Measurements from ENCODE around the gene CFAP65.

The CFAP65 gene

DNA sequence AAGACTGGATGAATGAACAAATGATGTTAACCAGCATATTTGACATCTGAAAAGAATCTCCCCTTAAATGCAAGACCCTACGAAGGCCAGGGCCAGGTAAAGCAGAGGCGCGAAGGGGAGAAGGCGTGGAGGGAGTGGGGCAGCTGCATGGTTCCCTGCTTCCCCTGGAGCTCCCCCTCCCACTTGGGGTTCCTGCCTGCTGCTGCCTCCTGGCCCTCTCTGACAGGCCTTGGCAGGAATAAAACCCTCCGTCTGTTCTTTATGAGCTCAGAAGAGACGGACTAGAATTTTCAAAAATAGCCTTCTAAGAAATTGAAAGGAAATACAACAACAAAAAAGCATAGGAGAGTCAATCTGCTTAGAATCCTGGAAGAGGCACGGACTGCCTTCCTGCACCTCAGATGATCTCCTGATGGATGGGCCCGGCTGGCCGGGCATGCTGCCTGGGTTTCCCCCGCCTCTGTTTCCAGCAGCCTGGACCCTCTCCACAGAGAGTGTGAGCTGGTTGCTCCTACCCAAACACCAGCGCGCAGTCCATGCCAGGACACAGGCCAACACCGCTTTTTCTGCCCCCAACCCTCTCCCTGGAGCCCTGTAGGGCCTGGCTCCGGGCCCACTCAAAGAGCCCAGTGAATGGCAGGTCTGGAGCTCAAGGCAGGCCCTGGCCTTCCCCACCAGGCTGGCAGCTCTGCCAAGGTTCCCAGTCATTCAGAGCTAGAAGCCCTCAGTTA is 23.9 kb downstream of the CFAP65 start:
- no peaks in the 10 kb centered on the region for H3K9me3 ChIP-seq (ENCODE audit: control extremely low read depth in 1 of 5, control insufficient read depth in 4 of 5, insufficient read depth in 2 of 5, low read depth in 1 of 5, low read length in 4 of 5)
- peaks cover 0 to 19% (median 15%) of the 10 kb centered on the region in 5 experiments for H3K27me3 ChIP-seq (replicated peaks in 2 of 5; ENCODE audit: control insufficient read depth in 4 of 5, insufficient read depth in 5 of 5, low read length in 4 of 5)
- H3K4me3 ChIP-seq (ENCODE audit: control insufficient read depth in 1 of 7, extremely low read depth in 1 of 7, insufficient read depth in 4 of 7, low read depth in 2 of 7, low read length in 6 of 7), result no peak overlapping the region
- H3K36me3 ChIP-seq (ENCODE audit: control insufficient read depth in 4 of 4, insufficient read depth in 4 of 4, low read length in 3 of 4), result no peaks in the 10 kb centered on the region
- DNase-seq, result no peak
- WGBS (ENCODE audit: insufficient coverage), result 89% methylated on average over 9 of the region's 14 CpGs
- no peak overlapping the region for H3K27ac ChIP-seq (ENCODE audit: insufficient read depth in 1 of 2, low read depth in 1 of 2, low read length in 2 of 2, poor library complexity in 1 of 2, severe bottlenecking in 2 of 2)
- no peaks in the 10 kb centered on the region for H3K4me1 ChIP-seq (ENCODE audit: control extremely low read depth in 1 of 4, control insufficient read depth in 4 of 4, insufficient read depth in 4 of 4, low read length in 3 of 4)
- ChIA-PET POLR2A (no interaction called here), CTCF (interaction anchor here (0.7 to 2.7 kb wide), 9 partner anchors 9 to 282 kb away, joined by 3 to 12 read pairs (median 7); no protein-coding TSS in a partner anchor)

DNA sequence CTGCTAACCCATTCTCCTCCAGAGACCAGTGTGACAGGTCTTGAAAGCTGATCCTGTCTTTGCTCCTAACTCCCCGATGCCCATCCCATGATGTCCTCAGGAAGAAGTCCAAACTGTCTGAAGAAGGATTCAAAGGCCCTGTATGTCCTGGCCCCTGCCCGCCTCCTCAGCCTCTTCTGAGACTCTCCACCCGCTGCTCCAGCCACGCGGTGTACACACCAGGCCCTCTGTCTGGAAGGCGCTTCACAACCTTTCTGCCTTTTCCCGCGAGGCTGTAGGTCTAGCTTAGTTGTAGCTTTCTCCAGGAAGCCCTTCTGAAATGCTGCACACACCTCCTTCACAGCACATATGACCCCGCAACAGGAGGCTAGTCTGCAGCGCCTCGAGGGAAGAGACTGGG is 24.6 kb downstream of the CFAP65 start:
- WGBS (ENCODE audit: insufficient coverage), result 83% methylated on average over 9 of the region's 11 CpGs
- POLR2A ChIA-PET, result no interaction called here

DNA sequence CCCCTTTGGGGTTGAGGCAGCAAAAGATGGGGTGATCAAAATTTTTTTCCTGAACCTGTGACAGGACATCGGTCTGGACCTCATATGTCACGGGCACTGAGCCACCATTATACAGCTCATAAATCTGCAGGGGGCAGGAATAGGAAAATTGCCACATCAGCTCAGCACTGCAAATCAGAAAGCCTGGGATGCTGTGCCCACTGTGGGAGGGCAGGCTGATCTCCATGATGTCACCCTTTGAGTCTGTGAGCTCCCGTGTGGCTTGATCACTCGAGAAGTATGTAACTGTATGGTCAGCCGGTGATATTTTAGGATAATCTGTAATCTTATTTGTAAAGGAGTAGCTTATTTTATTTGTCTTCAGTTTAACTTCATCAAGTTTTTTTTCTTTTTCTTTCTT is 30.4 kb downstream of the CFAP65 start:
- no peaks in the 10 kb centered on the region for H3K36me3 ChIP-seq (ENCODE audit: control insufficient read depth in 4 of 4, insufficient read depth in 4 of 4, low read length in 3 of 4)
- ChIA-PET CTCF (interaction anchor here (0.8 to 7.7 kb wide), 6 partner anchors 9 to 143 kb away, joined by 3 to 57 read pairs (median 6); no protein-coding TSS in a partner anchor), POLR2A (no interaction called here)
- WGBS (ENCODE audit: insufficient coverage), result 86% methylated on average over 2 of the region's 5 CpGs
- no peak for DNase-seq
- H3K4me3 ChIP-seq (ENCODE audit: control insufficient read depth in 1 of 7, extremely low read depth in 1 of 7, insufficient read depth in 4 of 7, low read depth in 2 of 7, low read length in 6 of 7), result no peak overlapping the region
- H3K9me3 ChIP-seq (ENCODE audit: control extremely low read depth in 1 of 5, control insufficient read depth in 4 of 5, insufficient read depth in 2 of 5, low read depth in 1 of 5, low read length in 4 of 5), result peaks cover 0 to 4% (median 0%) of the 10 kb centered on the region in 5 experiments
- no peaks in the 10 kb centered on the region for H3K4me1 ChIP-seq (ENCODE audit: control extremely low read depth in 1 of 4, control insufficient read depth in 4 of 4, insufficient read depth in 4 of 4, low read length in 3 of 4)
- peaks cover 7 to 37% (median 10%) of the 10 kb centered on the region in 5 experiments for H3K27me3 ChIP-seq (replicated peaks in 2 of 5; ENCODE audit: control insufficient read depth in 4 of 5, insufficient read depth in 5 of 5, low read length in 4 of 5)
- no peak overlapping the region for H3K27ac ChIP-seq (ENCODE audit: insufficient read depth in 1 of 2, low read depth in 1 of 2, low read length in 2 of 2, poor library complexity in 1 of 2, severe bottlenecking in 2 of 2)

More for the DNA sequence above, 24.6 kb downstream of the CFAP65 start:
- Histone ChIP-seq H3K4me3 (ENCODE audit: control insufficient read depth in 1 of 7, extremely low read depth in 1 of 7, insufficient read depth in 4 of 7, low read depth in 2 of 7, low read length in 6 of 7) (no peak overlapping the region), H3K27me3 (replicated peaks in 2 of 5; ENCODE audit: control insufficient read depth in 4 of 5, insufficient read depth in 5 of 5, low read length in 4 of 5) (peaks cover 0 to 20% (median 13%) of the 10 kb centered on the region in 5 experiments), H3K9me3 (ENCODE audit: control extremely low read depth in 1 of 5, control insufficient read depth in 4 of 5, insufficient read depth in 2 of 5, low read depth in 1 of 5, low read length in 4 of 5) (peaks cover 0 to 1% (median 0%) of the 10 kb centered on the region in 5 experiments), H3K36me3 (ENCODE audit: control insufficient read depth in 4 of 4, insufficient read depth in 4 of 4, low read length in 3 of 4) (no peaks in the 10 kb centered on the region), H3K4me1 (ENCODE audit: control extremely low read depth in 1 of 4, control insufficient read depth in 4 of 4, insufficient read depth in 4 of 4, low read length in 3 of 4) (no peaks in the 10 kb centered on the region), H3K27ac (ENCODE audit: insufficient read depth in 1 of 2, low read depth in 1 of 2, low read length in 2 of 2, poor library complexity in 1 of 2, severe bottlenecking in 2 of 2) (no peak overlapping the region)
- CTCF ChIA-PET, result interaction anchor here (0.7 to 2.3 kb wide), 8 partner anchors 10 to 283 kb away, joined by 3 to 12 read pairs (median 4); no protein-coding TSS in a partner anchor
- DNase-seq, result no peak

DNA sequence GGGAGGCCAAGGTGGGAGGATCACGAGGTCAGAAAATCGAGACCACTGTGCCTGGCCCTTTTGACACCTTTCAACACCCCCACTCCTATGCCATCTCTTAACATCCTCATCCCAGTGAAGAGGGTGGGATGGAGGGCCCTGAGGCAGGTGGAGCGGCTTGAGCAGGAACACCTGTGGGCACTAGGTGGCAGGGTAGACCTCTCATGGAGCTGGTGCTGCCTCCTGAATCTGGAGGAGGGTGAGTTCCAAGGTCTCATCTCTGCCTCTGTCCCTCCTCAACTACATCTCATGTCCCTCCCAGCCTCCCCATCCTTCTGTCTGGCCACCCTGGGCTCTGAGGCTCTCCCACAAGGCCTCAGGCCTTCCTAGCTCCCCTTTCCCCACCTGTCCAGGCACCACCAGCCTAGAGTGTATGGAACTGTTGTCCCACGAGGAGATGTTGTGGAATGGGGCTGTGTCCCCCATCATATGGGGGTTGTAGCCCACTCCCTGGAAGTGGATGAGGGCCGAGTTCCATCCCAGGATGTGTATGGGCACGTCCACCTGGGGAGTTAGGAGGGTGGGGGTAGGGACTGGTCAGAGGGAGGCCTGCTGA is 31.1 kb downstream of the CFAP65 start:
- POLR2A ChIA-PET, result no interaction called here
- H3K9me3 ChIP-seq (ENCODE audit: control extremely low read depth in 1 of 5, control insufficient read depth in 4 of 5, insufficient read depth in 2 of 5, low read depth in 1 of 5, low read length in 4 of 5), result peaks cover 0 to 4% (median 0%) of the 10 kb centered on the region in 5 experiments
- no peaks in the 10 kb centered on the region for H3K4me1 ChIP-seq (ENCODE audit: control extremely low read depth in 1 of 4, control insufficient read depth in 4 of 4, insufficient read depth in 4 of 4, low read length in 3 of 4)
- no peak overlapping the region for H3K4me3 ChIP-seq (ENCODE audit: control insufficient read depth in 1 of 7, extremely low read depth in 1 of 7, insufficient read depth in 4 of 7, low read depth in 2 of 7, low read length in 6 of 7)
- WGBS (ENCODE audit: insufficient coverage), result 70% methylated on average over 2 of the region's 6 CpGs
- peak in 1 of 3 donors; percentile 45 for DNase-seq
- CTCF ChIA-PET, result interaction anchor here (0.7 to 7.7 kb wide), 9 partner anchors 9 to 144 kb away, joined by 3 to 57 read pairs (median 5); no protein-coding TSS in a partner anchor
- no peak overlapping the region for H3K27ac ChIP-seq (ENCODE audit: insufficient read depth in 1 of 2, low read depth in 1 of 2, low read length in 2 of 2, poor library complexity in 1 of 2, severe bottlenecking in 2 of 2)
- no peaks in the 10 kb centered on the region for H3K36me3 ChIP-seq (ENCODE audit: control insufficient read depth in 4 of 4, insufficient read depth in 4 of 4, low read length in 3 of 4)
- peaks cover 7 to 43% (median 12%) of the 10 kb centered on the region in 5 experiments for H3K27me3 ChIP-seq (replicated peaks in 2 of 5; ENCODE audit: control insufficient read depth in 4 of 5, insufficient read depth in 5 of 5, low read length in 4 of 5)

DNA sequence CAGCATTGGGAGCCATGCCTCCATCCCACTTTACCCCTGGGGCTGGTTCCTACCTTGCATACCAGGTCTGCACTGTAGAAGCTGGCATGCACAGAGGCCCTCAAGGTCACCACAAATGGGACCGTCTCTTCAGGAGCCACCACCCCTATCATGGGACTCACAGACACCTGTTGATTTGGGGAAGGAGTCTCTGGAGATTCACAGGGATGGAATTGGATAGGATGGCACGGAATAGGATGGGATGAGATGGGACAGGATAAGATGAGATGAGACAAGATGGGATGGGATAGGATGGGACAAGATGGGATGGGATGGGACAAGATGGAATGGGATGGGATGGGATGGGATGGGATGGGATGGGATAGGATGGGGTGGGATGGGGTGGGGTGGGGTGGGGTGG is 32.0 kb downstream of the CFAP65 start:
- Histone ChIP-seq H3K27me3 (replicated peaks in 2 of 5; ENCODE audit: control insufficient read depth in 4 of 5, insufficient read depth in 5 of 5, low read length in 4 of 5) (peaks cover 4 to 52% (median 15%) of the 10 kb centered on the region in 5 experiments), H3K36me3 (ENCODE audit: control insufficient read depth in 4 of 4, insufficient read depth in 4 of 4, low read length in 3 of 4) (no peaks in the 10 kb centered on the region), H3K4me3 (ENCODE audit: control insufficient read depth in 1 of 7, extremely low read depth in 1 of 7, insufficient read depth in 4 of 7, low read depth in 2 of 7, low read length in 6 of 7) (no peak overlapping the region), H3K27ac (ENCODE audit: insufficient read depth in 1 of 2, low read depth in 1 of 2, low read length in 2 of 2, poor library complexity in 1 of 2, severe bottlenecking in 2 of 2) (no peak overlapping the region), H3K9me3 (ENCODE audit: control extremely low read depth in 1 of 5, control insufficient read depth in 4 of 5, insufficient read depth in 2 of 5, low read depth in 1 of 5, low read length in 4 of 5) (peaks cover 0 to 4% (median 0%) of the 10 kb centered on the region in 5 experiments), H3K4me1 (ENCODE audit: control extremely low read depth in 1 of 4, control insufficient read depth in 4 of 4, insufficient read depth in 4 of 4, low read length in 3 of 4) (no peaks in the 10 kb centered on the region)
- no CpG with 5 or more reads among the region's 2 CpGs for WGBS (ENCODE audit: insufficient coverage)
- no peak for DNase-seq
- ChIA-PET POLR2A (no interaction called here), CTCF (interaction anchor here (0.7 to 7.7 kb wide), 7 partner anchors 10 to 145 kb away, joined by 3 to 57 read pairs (median 11); no protein-coding TSS in a partner anchor)

DNA sequence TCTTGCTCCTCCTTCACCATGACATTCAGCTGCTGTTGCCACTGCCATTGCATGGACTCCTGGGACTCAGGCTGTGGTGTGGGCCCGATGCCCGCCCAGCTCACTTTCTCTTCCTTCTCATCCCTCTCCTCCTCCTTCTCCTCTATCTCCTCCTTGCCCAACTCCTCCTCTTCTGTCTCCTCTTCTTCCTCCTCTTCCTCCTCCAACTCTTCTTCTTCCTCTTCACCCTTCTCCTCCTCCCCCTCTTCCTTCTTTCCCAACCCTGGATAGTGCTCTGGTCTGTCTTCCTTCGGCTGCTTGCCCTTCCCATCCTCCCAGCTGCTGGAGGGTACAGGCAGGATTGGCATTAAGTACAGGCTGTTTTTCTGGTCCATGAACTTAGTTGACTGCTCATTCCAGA is 37.3 kb downstream of the CFAP65 start:
- no peak overlapping the region for H3K4me3 ChIP-seq (ENCODE audit: control insufficient read depth in 1 of 7, extremely low read depth in 1 of 7, insufficient read depth in 4 of 7, low read depth in 2 of 7, low read length in 6 of 7)
- CTCF ChIA-PET, result interaction anchor here (0.9 to 5.2 kb wide), 9 partner anchors 9 to 128 kb away, joined by 3 to 16 read pairs (median 4); no protein-coding TSS in a partner anchor
- peaks cover 2 to 94% (median 40%) of the 10 kb centered on the region in 5 experiments for H3K27me3 ChIP-seq (replicated peaks in 2 of 5; ENCODE audit: control insufficient read depth in 4 of 5, insufficient read depth in 5 of 5, low read length in 4 of 5)
- H3K9me3 ChIP-seq (ENCODE audit: control extremely low read depth in 1 of 5, control insufficient read depth in 4 of 5, insufficient read depth in 2 of 5, low read depth in 1 of 5, low read length in 4 of 5), result no peaks in the 10 kb centered on the region
- peaks cover 0 to 23% (median 14%) of the 10 kb centered on the region in 4 experiments for H3K4me1 ChIP-seq (ENCODE audit: control extremely low read depth in 1 of 4, control insufficient read depth in 4 of 4, insufficient read depth in 4 of 4, low read length in 3 of 4)
- no peaks in the 10 kb centered on the region for H3K36me3 ChIP-seq (ENCODE audit: control insufficient read depth in 4 of 4, insufficient read depth in 4 of 4, low read length in 3 of 4)
- POLR2A ChIA-PET, result no interaction called here
- WGBS (ENCODE audit: insufficient coverage), result 93% methylated on average over 3 of the region's 3 CpGs
- no peak overlapping the region for H3K27ac ChIP-seq (ENCODE audit: insufficient read depth in 1 of 2, low read depth in 1 of 2, low read length in 2 of 2, poor library complexity in 1 of 2, severe bottlenecking in 2 of 2)
- no peak for DNase-seq

DNA sequence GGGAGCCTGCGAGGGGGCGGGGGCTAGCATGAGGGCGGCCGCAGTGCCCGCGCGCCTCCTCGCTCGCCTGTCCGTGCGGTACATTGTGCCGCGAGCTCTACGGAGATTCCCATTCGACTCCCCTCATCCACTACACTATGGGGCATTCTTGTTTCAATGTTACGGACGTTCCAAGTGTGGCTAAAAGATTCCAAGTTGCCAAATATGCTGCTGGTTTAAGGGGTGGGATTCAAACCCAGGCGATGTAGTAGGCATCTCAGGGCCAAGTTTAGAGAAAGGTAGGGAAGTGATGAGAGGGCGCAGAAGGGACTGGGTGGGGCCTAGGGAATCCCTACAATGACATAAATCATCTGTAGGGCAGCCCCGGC is 38.1 kb downstream of the CFAP65 start:
- ChIA-PET CTCF (interaction anchor here (0.6 to 5.2 kb wide), 12 partner anchors 8 to 150 kb away, joined by 3 to 16 read pairs (median 4); no protein-coding TSS in a partner anchor), POLR2A (no interaction called here)
- H3K9me3 ChIP-seq (ENCODE audit: control extremely low read depth in 1 of 5, control insufficient read depth in 4 of 5, insufficient read depth in 2 of 5, low read depth in 1 of 5, low read length in 4 of 5), result no peaks in the 10 kb centered on the region
- H3K27me3 ChIP-seq (replicated peaks in 2 of 5; ENCODE audit: control insufficient read depth in 4 of 5, insufficient read depth in 5 of 5, low read length in 4 of 5), result peaks cover 2 to 94% (median 45%) of the 10 kb centered on the region in 5 experiments
- H3K4me3 ChIP-seq (ENCODE audit: control insufficient read depth in 1 of 7, extremely low read depth in 1 of 7, insufficient read depth in 4 of 7, low read depth in 2 of 7, low read length in 6 of 7), result peak overlapping the region in 1 of 7 experiments; percentile 60
- H3K4me1 ChIP-seq (ENCODE audit: control extremely low read depth in 1 of 4, control insufficient read depth in 4 of 4, insufficient read depth in 4 of 4, low read length in 3 of 4), result peaks cover 0 to 23% (median 14%) of the 10 kb centered on the region in 4 experiments
- WGBS (ENCODE audit: insufficient coverage), result 8% methylated on average over 19 of the region's 20 CpGs
- DNase-seq, result no peak
- no peak overlapping the region for H3K27ac ChIP-seq (ENCODE audit: insufficient read depth in 1 of 2, low read depth in 1 of 2, low read length in 2 of 2, poor library complexity in 1 of 2, severe bottlenecking in 2 of 2)
- H3K36me3 ChIP-seq (ENCODE audit: control insufficient read depth in 4 of 4, insufficient read depth in 4 of 4, low read length in 3 of 4), result no peaks in the 10 kb centered on the region

Data from common myeloid progenitor, CD34-positive (primary cell).